CD4-positive, alpha-beta memory T cell (primary cell): ENCODE measurements around the gene TLN1. TPM values are rescaled to one million over a fixed set of nuclear protein-coding genes. Genes with fewer than 3 reads are reported as not detected.

Experiments
- CTCF ChIA-PET: fragments of 350-600 bp; sonication (Branson Sonifier 250); formaldehyde crosslinking; loops from one replicate; lab custom pipeline; 2021; ENCODE audit warnings: inconsistent platforms; ENCODE audit not compliant: partially characterized antibody; lab: Charles Lee
- POLR2A ChIA-PET: fragments of 350-600 bp; sonication (Branson Sonifier 250); formaldehyde crosslinking; loops from one replicate; lab custom pipeline; 2021; ENCODE audit not compliant: partially characterized antibody; lab: Charles Lee
- DNase-seq, 5 donors: peaks; one replicate each; pipeline versions ENCODE4 v3.0.0 to v3.0.0-alpha.2; 2020 to 2022; ENCODE audit warnings: mixed read lengths in 1 of 5
- H3K27ac ChIP-seq: one replicate; pipeline ENCODE4 v1.7.0; 2013; ENCODE audit warnings: low read depth, low read length
- H3K27me3 ChIP-seq: 2 replicates; pipeline ENCODE4 v1.7.0; 2013; ENCODE audit warnings: mild to moderate bottlenecking, low read length, moderate library complexity; ENCODE audit not compliant: insufficient read depth
- H3K36me3 ChIP-seq: 2 replicates; pipeline ENCODE4 v1.7.0; 2013; ENCODE audit warnings: mild to moderate bottlenecking, low read length, moderate library complexity; ENCODE audit not compliant: insufficient read depth
- H3K4me1 ChIP-seq: 2 replicates; pipeline ENCODE4 v1.7.0; 2013; ENCODE audit warnings: mild to moderate bottlenecking, low read length, moderate library complexity; ENCODE audit not compliant: insufficient read depth
- H3K4me3 ChIP-seq, 2 donors: one replicate each; pipeline ENCODE4 v1.7.0; 2013; ENCODE audit warnings: low read length in 2 of 2, mild to moderate bottlenecking in 1 of 2
- H3K9me3 ChIP-seq, 2 donors: one replicate each; pipeline ENCODE4 v1.7.0; 2013; ENCODE audit warnings: low read length in 2 of 2, control low read depth in 1 of 2; ENCODE audit not compliant: control insufficient read depth in 1 of 2
- H3K27ac Mint-ChIP-seq, 7 donors: one replicate each; pipeline ENCODE4 v1.8.0; 2020 to 2021; ENCODE audit warnings: mixed read lengths in 7 of 7, mild to moderate bottlenecking in 6 of 7, inconsistent platforms in 3 of 7, moderate library complexity in 3 of 7
- H3K27me3 Mint-ChIP-seq, 2 donors: one replicate each; pipeline ENCODE4 v1.8.0; 2020 to 2021; ENCODE audit warnings: mixed read lengths in 2 of 2
- H3K36me3 Mint-ChIP-seq, 2 donors: one replicate each; pipeline ENCODE4 v1.8.0; 2020 to 2021; ENCODE audit warnings: mixed read lengths in 2 of 2, inconsistent platforms in 1 of 2, mild to moderate bottlenecking in 1 of 2
- H3K4me1 Mint-ChIP-seq, 4 donors: one replicate each; pipeline ENCODE4 v1.8.0; 2020 to 2021; ENCODE audit warnings: mixed read lengths in 4 of 4, mild to moderate bottlenecking in 1 of 4
- H3K4me3 Mint-ChIP-seq, 8 donors: one replicate each; pipeline ENCODE4 v1.8.0; 2020 to 2021; ENCODE audit warnings: mixed read lengths in 8 of 8, mild to moderate bottlenecking in 7 of 8, moderate library complexity in 6 of 8, inconsistent platforms in 3 of 8
- H3K9me3 Mint-ChIP-seq, 8 donors: one replicate each; pipeline ENCODE4 v1.8.0; 2020 to 2021; ENCODE audit warnings: mixed read lengths in 8 of 8, mild to moderate bottlenecking in 5 of 8, inconsistent platforms in 3 of 8, moderate library complexity in 1 of 8
- intact Hi-C: fragments of 100-400 bp; cut with micrococcal nuclease; formaldehyde crosslinking; loops from one replicate; pipeline ENCODE4 v1.15.1; 2023
- polyA plus RNA-seq, 2 donors: library from polyadenylated mRNA; unstranded; fragments of 300-500 nt; fragmentation: Illumina TruSeq; gene quantifications; one replicate each; pipeline ENCODE4 v1.2.3, GENCODE V29; 2021
- total RNA-seq, 2 experiments: library from RNA; stranded (reverse); gene quantifications; one replicate each; pipeline ENCODE4 v1.2.3, GENCODE V29; 2021

The TLN1 gene
- total and polyA plus RNA-seq, 4 experiments from 2014 or later, result 13.7 to 316 (median 215) TPM

GRCh38 chr9:35687306-35687705 is 44.7 kb downstream of the TLN1 start:
- POLR2A ChIA-PET, result interaction anchor here (0.8 to 12.0 kb wide), 4 partner anchors 10 to 83 kb away, joined by 4 to 160 read pairs (median 86); partner anchors contain the start of genes ARHGEF39, CCDC107, RMRP and SIT1

GRCh38 chr9:35686222-35687203 is 45.5 kb downstream of the TLN1 start:
- no peak overlapping the region for H3K27ac ChIP-seq
- no peaks in the 10 kb centered on the region for H3K36me3 ChIP-seq
- Mint-ChIP-seq H3K9me3 (no peaks in the 10 kb centered on the region), H3K27me3 (no peaks in the 10 kb centered on the region), H3K36me3 (no peaks in the 10 kb centered on the region), H3K4me3 (no peak overlapping the region), H3K27ac (peak overlapping the region in 3 of 7 donors; percentile 13 to 48 (median 37)), H3K4me1 (peaks cover 3 to 27% (median 11%) of the 10 kb centered on the region in 4 donors)
- ChIA-PET CTCF (interaction anchor here (0.7 to 2.3 kb wide), 5 partner anchors 8 to 78 kb away, joined by 3 to 35 read pairs (median 4); partner anchors contain the start of genes CCDC107 and RMRP), POLR2A (interaction anchor here (1.0 to 12.0 kb wide), 3 partner anchors 8 to 38 kb away, joined by 3 to 159 read pairs (median 13); partner anchors contain the start of gene SIT1)
- H3K4me3 ChIP-seq, result no peak overlapping the region
- H3K9me3 ChIP-seq, result no peaks in the 10 kb centered on the region
- no peak for DNase-seq
- no peaks in the 10 kb centered on the region for H3K27me3 ChIP-seq
- intact Hi-C loops, result no loop called here
- peaks cover 5% of the 10 kb centered on the region for H3K4me1 ChIP-seq

More at GRCh38 chr9:35687306-35687705, 44.7 kb downstream of the TLN1 start:
- peaks cover 6 to 33% (median 16%) of the 10 kb centered on the region in 4 donors for H3K4me1 Mint-ChIP-seq
- no peak overlapping the region for H3K27ac ChIP-seq
- no peaks in the 10 kb centered on the region for H3K9me3 Mint-ChIP-seq
- H3K4me3 Mint-ChIP-seq, result peak overlapping the region in 6 of 8 donors; percentile 6 to 72 (median 46)
- intact Hi-C loops, result no loop called here
- peaks cover 6% of the 10 kb centered on the region for H3K4me1 ChIP-seq
- no peaks in the 10 kb centered on the region for H3K27me3 ChIP-seq
- no peaks in the 10 kb centered on the region for H3K9me3 ChIP-seq
- H3K4me3 ChIP-seq, result no peak overlapping the region
- H3K36me3 ChIP-seq, result no peaks in the 10 kb centered on the region
- no peak for DNase-seq
- CTCF ChIA-PET, result interaction anchor here (1.7 to 2.3 kb wide), 3 partner anchors 10 to 29 kb away, joined by 4 to 35 read pairs (median 6); partner anchors contain the start of genes ARHGEF39, CCDC107 and RMRP
- H3K27ac Mint-ChIP-seq, result peak overlapping the region in 5 of 7 donors; percentile 13 to 73 (median 37)
- no peaks in the 10 kb centered on the region for H3K27me3 Mint-ChIP-seq
- no peaks in the 10 kb centered on the region for H3K36me3 Mint-ChIP-seq

- DNase-seq, result no peak
- intact Hi-C loops, result no loop called here
- Mint-ChIP-seq H3K36me3 (no peaks in the 10 kb centered on the region), H3K9me3 (no peaks in the 10 kb centered on the region), H3K4me1 (peaks cover 0 to 18% (median 8%) of the 10 kb centered on the region in 4 donors), H3K27ac (peak overlapping the region in 1 of 7 donors; percentile 25), H3K27me3 (no peaks in the 10 kb centered on the region), H3K4me3 (no peak overlapping the region)
- Histone ChIP-seq H3K4me3 (no peak overlapping the region), H3K36me3 (no peaks in the 10 kb centered on the region), H3K27me3 (no peaks in the 10 kb centered on the region), H3K27ac (no peak overlapping the region), H3K4me1 (no peaks in the 10 kb centered on the region), H3K9me3 (no peaks in the 10 kb centered on the region)
- CTCF ChIA-PET, result interaction anchor here (1.1 to 1.7 kb wide), 2 partner anchors 11 to 28 kb away, joined by 3 to 14 read pairs; partner anchors contain the start of genes CCDC107 and RMRP
- POLR2A ChIA-PET, result no interaction called here
Observed at GRCh38 chr9:35685506-35685905, 46.5 kb downstream of the TLN1 start.

GRCh38 chr9:35684921-35685320 is 47.1 kb downstream of the TLN1 start:
- H3K27ac Mint-ChIP-seq, result no peak overlapping the region
- H3K4me1 Mint-ChIP-seq, result peaks cover 0 to 18% (median 7%) of the 10 kb centered on the region in 4 donors
- no peak overlapping the region for H3K4me3 ChIP-seq
- no peaks in the 10 kb centered on the region for H3K27me3 ChIP-seq
- no peaks in the 10 kb centered on the region for H3K9me3 ChIP-seq
- H3K27ac ChIP-seq, result no peak overlapping the region
- no peaks in the 10 kb centered on the region for H3K9me3 Mint-ChIP-seq
- intact Hi-C loops, result no loop called here
- CTCF ChIA-PET, result interaction anchor here (1.1 to 2.9 kb wide), 2 partner anchors 11 to 27 kb away, joined by 3 to 24 read pairs; partner anchors contain the start of genes CCDC107 and RMRP
- H3K4me1 ChIP-seq, result no peaks in the 10 kb centered on the region
- H3K4me3 Mint-ChIP-seq, result no peak overlapping the region
- H3K36me3 ChIP-seq, result no peaks in the 10 kb centered on the region
- no peaks in the 10 kb centered on the region for H3K27me3 Mint-ChIP-seq
- POLR2A ChIA-PET, result interaction anchor here (1.2 kb wide), 1 partner anchor 7 kb away, joined by 3 read pairs; no protein-coding TSS in a partner anchor
- no peaks in the 10 kb centered on the region for H3K36me3 Mint-ChIP-seq
- DNase-seq, result no peak

- Mint-ChIP-seq H3K4me1 (peaks cover 0 to 8% (median 1%) of the 10 kb centered on the region in 4 donors), H3K27ac (peak overlapping the region in 2 of 7 donors; percentile 66 to 69), H3K27me3 (no peaks in the 10 kb centered on the region), H3K9me3 (no peaks in the 10 kb centered on the region), H3K4me3 (no peak overlapping the region), H3K36me3 (no peaks in the 10 kb centered on the region)
- POLR2A ChIA-PET, result interaction anchor here (0.9 to 1.7 kb wide), 4 partner anchors 11 to 66 kb away, joined by 3 to 5 read pairs (median 4); partner anchors contain the start of genes CD72, CREB3 and TLN1
- CTCF ChIA-PET, result interaction anchor here (1.2 to 2.9 kb wide), 2 partner anchors 11 to 13 kb away, joined by 6 to 24 read pairs; no protein-coding TSS in a partner anchor
- intact Hi-C loops, result no loop called here
- H3K4me3 ChIP-seq, result no peak overlapping the region
- no peaks in the 10 kb centered on the region for H3K9me3 ChIP-seq
- no peak for DNase-seq
- no peak overlapping the region for H3K27ac ChIP-seq
- no peaks in the 10 kb centered on the region for H3K4me1 ChIP-seq
- H3K27me3 ChIP-seq, result no peaks in the 10 kb centered on the region
- H3K36me3 ChIP-seq, result no peaks in the 10 kb centered on the region
Observed at GRCh38 chr9:35683323-35683722, 48.7 kb downstream of the TLN1 start.

- Mint-ChIP-seq H3K36me3 (no peaks in the 10 kb centered on the region), H3K4me3 (no peak overlapping the region), H3K4me1 (peaks cover 0 to 5% (median 1%) of the 10 kb centered on the region in 4 donors), H3K9me3 (no peaks in the 10 kb centered on the region), H3K27ac (peak overlapping the region in 2 of 7 donors; percentile 8 to 69), H3K27me3 (no peaks in the 10 kb centered on the region)
- no peaks in the 10 kb centered on the region for H3K9me3 ChIP-seq
- no peaks in the 10 kb centered on the region for H3K27me3 ChIP-seq
- DNase-seq, result no peak
- no peak overlapping the region for H3K4me3 ChIP-seq
- intact Hi-C loops, result no loop called here
- ChIA-PET CTCF (interaction anchor here (1.2 to 2.9 kb wide), 2 partner anchors 12 to 13 kb away, joined by 6 to 24 read pairs; no protein-coding TSS in a partner anchor), POLR2A (interaction anchor here (0.9 to 1.7 kb wide), 3 partner anchors 12 to 49 kb away, joined by 3 to 4 read pairs (median 4); partner anchors contain the start of genes CREB3 and TLN1)
- H3K4me1 ChIP-seq, result no peaks in the 10 kb centered on the region
- no peak overlapping the region for H3K27ac ChIP-seq
- no peaks in the 10 kb centered on the region for H3K36me3 ChIP-seq
Observed at GRCh38 chr9:35682520-35683315, 49.3 kb downstream of the TLN1 start.
